Adrenal gland (tissue), 5 donors: ENCODE data around the gene ALOX15B.

Experiments used
- POLR2A ChIP-seq, 2 donors: fragments of 450-650 bp; IDR thresholded peaks; one replicate each; pipeline ENCODE4 v1.6.1; 2017; ENCODE audit warnings: antibody characterized with exemption in 2 of 2, mild to moderate bottlenecking in 2 of 2, moderate library complexity in 1 of 2
- TF ChIP-seq, protein P1 (sequence below), 6 experiments: fragments of 450-650 bp in 4 of 6; fragments of 200-600 bp in 2 of 6; sonication (generic) in 1 of 6; IDR thresholded peaks; 1 replicate in 5 of 6; 2 replicates in 1 of 6; pipeline versions ENCODE4 v1.5.1 to v1.8.0; 2016 to 2021; ENCODE audit warnings: antibody characterized with exemption in 6 of 6, mild to moderate bottlenecking in 2 of 6, moderate library complexity in 1 of 6
- donor health status: DM: no; HTN: no; CAD: no.

DNA sequence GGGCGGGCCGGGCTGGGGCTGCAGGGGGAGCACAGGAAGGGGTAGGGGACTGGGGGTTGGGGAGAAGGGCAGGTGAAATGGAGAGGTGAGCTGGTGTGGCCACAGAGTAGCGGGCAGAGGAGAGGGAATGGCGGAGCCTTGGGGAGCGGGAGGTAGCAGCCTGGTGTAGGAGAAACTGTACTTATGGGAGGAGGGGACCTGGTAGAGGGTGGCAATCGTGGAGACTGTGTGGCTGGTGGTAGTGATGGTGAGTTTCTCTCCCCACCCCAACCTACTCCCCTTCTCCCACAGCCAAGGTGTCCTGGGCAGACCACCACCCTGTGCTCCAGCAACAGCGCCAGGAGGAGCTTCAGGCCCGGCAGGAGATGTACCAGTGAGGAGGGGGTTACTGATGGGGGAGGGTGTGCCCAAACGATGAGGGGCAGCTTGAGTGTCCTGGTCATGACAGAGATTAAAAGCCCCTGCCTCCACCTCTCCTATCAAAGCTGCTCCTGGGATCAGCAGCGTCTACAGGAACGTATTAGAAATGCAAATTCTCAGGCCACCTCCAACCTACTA lies 831 bp downstream of the ALOX15B start:
- TF ChIP-seq, protein P1, sequence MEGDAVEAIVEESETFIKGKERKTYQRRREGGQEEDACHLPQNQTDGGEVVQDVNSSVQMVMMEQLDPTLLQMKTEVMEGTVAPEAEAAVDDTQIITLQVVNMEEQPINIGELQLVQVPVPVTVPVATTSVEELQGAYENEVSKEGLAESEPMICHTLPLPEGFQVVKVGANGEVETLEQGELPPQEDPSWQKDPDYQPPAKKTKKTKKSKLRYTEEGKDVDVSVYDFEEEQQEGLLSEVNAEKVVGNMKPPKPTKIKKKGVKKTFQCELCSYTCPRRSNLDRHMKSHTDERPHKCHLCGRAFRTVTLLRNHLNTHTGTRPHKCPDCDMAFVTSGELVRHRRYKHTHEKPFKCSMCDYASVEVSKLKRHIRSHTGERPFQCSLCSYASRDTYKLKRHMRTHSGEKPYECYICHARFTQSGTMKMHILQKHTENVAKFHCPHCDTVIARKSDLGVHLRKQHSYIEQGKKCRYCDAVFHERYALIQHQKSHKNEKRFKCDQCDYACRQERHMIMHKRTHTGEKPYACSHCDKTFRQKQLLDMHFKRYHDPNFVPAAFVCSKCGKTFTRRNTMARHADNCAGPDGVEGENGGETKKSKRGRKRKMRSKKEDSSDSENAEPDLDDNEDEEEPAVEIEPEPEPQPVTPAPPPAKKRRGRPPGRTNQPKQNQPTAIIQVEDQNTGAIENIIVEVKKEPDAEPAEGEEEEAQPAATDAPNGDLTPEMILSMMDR (IDR thresholded peaks at IDR 0.05) = no peak
- no peak for TF ChIP-seq POLR2A (IDR thresholded peaks at IDR 0.05)
